Liver (tissue), 9 donors: ENCODE data around the gene MGRN1. TPM values are rescaled to one million over a fixed set of nuclear protein-coding genes. Genes with fewer than 3 reads are reported as not detected.

Experiments
- DNase-seq: peaks from one replicate; pipeline ENCODE4 v3.0.0-alpha.2; 2017; ENCODE audit warnings: low spot score
- H3K27ac ChIP-seq, 2 donors: one replicate each; pipeline ENCODE4 v1.7.0; 2013; ENCODE audit warnings: inconsistent platforms in 2 of 2, low read length in 2 of 2, control low read depth in 1 of 2, low read depth in 1 of 2, mild to moderate bottlenecking in 1 of 2
- H3K27me3 ChIP-seq, 4 donors: one replicate each; pipeline versions ENCODE4 v1.6.1 to v1.7.0; 2013; ENCODE audit warnings: low read length in 3 of 4, inconsistent platforms in 1 of 4, mild to moderate bottlenecking in 1 of 4, moderate library complexity in 1 of 4; ENCODE audit not compliant: control insufficient read depth in 4 of 4, insufficient read depth in 4 of 4
- H3K36me3 ChIP-seq, 4 donors: one replicate each; pipeline versions ENCODE4 v1.6.1 to v1.7.0; 2013; ENCODE audit warnings: low read length in 3 of 4, mild to moderate bottlenecking in 3 of 4, low read depth in 1 of 4, moderate library complexity in 1 of 4; ENCODE audit not compliant: control insufficient read depth in 4 of 4, insufficient read depth in 3 of 4
- H3K4me1 ChIP-seq, 4 donors: one replicate each; pipeline versions ENCODE4 v1.6.1 to v1.7.0; 2013; ENCODE audit warnings: low read length in 3 of 4, mild to moderate bottlenecking in 3 of 4, moderate library complexity in 1 of 4; ENCODE audit not compliant: control insufficient read depth in 4 of 4, insufficient read depth in 4 of 4
- H3K4me3 ChIP-seq, 3 donors: one replicate each; pipeline versions ENCODE4 v1.6.1 to v1.7.0; 2013; ENCODE audit warnings: low read length in 3 of 3, control low read depth in 1 of 3, low read depth in 1 of 3, mild to moderate bottlenecking in 1 of 3
- H3K9ac ChIP-seq, 2 donors: one replicate each; pipeline ENCODE4 v1.7.0; 2013; ENCODE audit warnings: low read length in 2 of 2, mild to moderate bottlenecking in 2 of 2, moderate library complexity in 2 of 2, control low read depth in 1 of 2, low read depth in 1 of 2
- H3K9me3 ChIP-seq, 4 donors: one replicate each; pipeline versions ENCODE4 v1.6.1 to v1.7.0; 2013; ENCODE audit warnings: low read length in 3 of 4; ENCODE audit not compliant: control insufficient read depth in 4 of 4
- ATF3 ChIP-seq: IDR thresholded peaks from 2 replicates; pipeline ENCODE4 v1.6.1; 2016; ENCODE audit warnings: antibody characterized with exemption
- CTCF ChIP-seq: fragments of 150-350 bp; IDR thresholded peaks from 2 replicates; pipeline ENCODE4 v1.5.1; 2017; ENCODE audit warnings: improper control_type of control experiment, low read depth, low read length; ENCODE audit not compliant: missing input control
- EGR1 ChIP-seq, 2 donors: IDR thresholded peaks; 2 replicates each; pipeline ENCODE4 v1.6.1; 2016 to 2018; ENCODE audit warnings: antibody characterized with exemption in 2 of 2, low read depth in 2 of 2
- FOXA1 ChIP-seq: IDR thresholded peaks from 2 replicates; pipeline ENCODE4 v1.6.1; 2016; ENCODE audit warnings: antibody characterized with exemption
- FOXA2 ChIP-seq: IDR thresholded peaks from 2 replicates; pipeline ENCODE4 v1.6.1; 2016; ENCODE audit warnings: antibody characterized with exemption
- GABPA ChIP-seq, 2 donors: IDR thresholded peaks in 1 of 2; conservative IDR thresholded peaks in 1 of 2; 2 replicates each; pipeline ENCODE4 v1.6.1; 2016; ENCODE audit warnings: antibody characterized with exemption in 2 of 2, mild to moderate bottlenecking in 1 of 2, moderate library complexity in 1 of 2
- HNF4A ChIP-seq, 2 donors: conservative IDR thresholded peaks; 2 replicates each; pipeline ENCODE4 v1.6.1; 2016; ENCODE audit warnings: antibody characterized with exemption in 2 of 2, mild to moderate bottlenecking in 2 of 2
- HNF4G ChIP-seq: IDR thresholded peaks from 2 replicates; pipeline ENCODE4 v1.6.1; 2016; ENCODE audit warnings: antibody characterized with exemption
- JUND ChIP-seq, 2 donors: IDR thresholded peaks; 2 replicates each; pipeline ENCODE4 v1.6.1; 2016; ENCODE audit warnings: antibody characterized with exemption in 2 of 2
- MAX ChIP-seq: IDR thresholded peaks from 2 replicates; pipeline ENCODE4 v1.6.1; 2016; ENCODE audit warnings: antibody characterized with exemption
- NR2F2 ChIP-seq: IDR thresholded peaks from 2 replicates; pipeline ENCODE4 v1.6.1; 2016; ENCODE audit warnings: antibody characterized with exemption
- RAD21 ChIP-seq, 2 donors: IDR thresholded peaks; 2 replicates each; pipeline ENCODE4 v1.6.1; 2016; ENCODE audit warnings: antibody characterized with exemption in 2 of 2, mild to moderate bottlenecking in 2 of 2
- REST ChIP-seq: IDR thresholded peaks from 2 replicates; pipeline ENCODE4 v1.6.1; 2016; ENCODE audit warnings: antibody characterized with exemption, mild to moderate bottlenecking
- RXRA ChIP-seq, 2 donors: IDR thresholded peaks; 2 replicates each; pipeline ENCODE4 v1.6.1; 2017 to 2018; ENCODE audit warnings: antibody characterized with exemption in 2 of 2, mild to moderate bottlenecking in 1 of 2
- SP1 ChIP-seq: IDR thresholded peaks from 2 replicates; pipeline ENCODE4 v1.6.1; 2018; ENCODE audit warnings: antibody characterized with exemption, mild to moderate bottlenecking
- TAF1 ChIP-seq: conservative IDR thresholded peaks from 2 replicates; pipeline ENCODE4 v1.6.1; 2016; ENCODE audit warnings: antibody characterized with exemption, mild to moderate bottlenecking
- YY1 ChIP-seq: IDR thresholded peaks from 2 replicates; pipeline ENCODE4 v1.6.1; 2016; ENCODE audit warnings: antibody characterized with exemption, mild to moderate bottlenecking
- ZBTB33 ChIP-seq: IDR thresholded peaks from 2 replicates; pipeline ENCODE4 v1.6.1; 2016; ENCODE audit warnings: antibody characterized with exemption
- WGBS: extraction: QIAGEN DNeasy Blood & Tissue Kit; methylation state at CpG from one replicate; pipeline ENCODE4 v1.1.7; 2013; 5-methylcytosine and 5-hydroxymethylcytosine counted together
- polyA plus RNA-seq, 2 donors: library from polyadenylated mRNA; stranded (reverse) in 1 of 2; unstranded in 1 of 2; fragments of 200-250 nt in 1 of 2; fragments of >200 nt in 1 of 2; fragmentation: Nextera tagmentation in 1 of 2; extraction: Ambion mirVana in 1 of 2; gene quantifications; one replicate each; pipeline versions ENCODE4 v1.2.1 to v1.2.3, GENCODE V29; 2013 to 2015
- total RNA-seq, 2 donors: library from RNA; depleted of rRNA; stranded (reverse); fragments of >200 nt; gene quantifications; one replicate each; pipeline ENCODE4 v1.2.3, GENCODE V29; 2014
- donor health status: healthy.
- donor health status: healthy.
- donor health status: healthy.
- donor health status: healthy.
- donor health status: healthy.

MGRN1 gene
- total and polyA plus RNA-seq, 4 donors: 15.9 to 35.7 (median 25.9) TPM

GRCh38 chr16:4696905-4697847 is 72.5 kb downstream of the MGRN1 start:
- no peak for DNase-seq
- Histone ChIP-seq H3K36me3 (peaks cover 8 to 46% (median 17%) of the 10 kb centered on the region in 4 donors), H3K4me3 (no peak overlapping the region), H3K27ac (no peak overlapping the region), H3K9ac (no peak overlapping the region), H3K9me3 (no peaks in the 10 kb centered on the region), H3K27me3 (no peaks in the 10 kb centered on the region), H3K4me1 (peaks cover 6 to 36% (median 24%) of the 10 kb centered on the region in 4 donors)
- TF ChIP-seq RXRA (IDR thresholded peaks at IDR 0.05) (no peak), EGR1 (IDR thresholded peaks at IDR 0.05; ENCODE audit: low read depth in 2 of 2) (no peak), JUND (IDR thresholded peaks at IDR 0.05) (no peak), ZBTB33 (no peak), CTCF (no peak), REST (no peak), GABPA (IDR thresholded peaks at IDR 0.05 in 1 of 2, conservative IDR thresholded peaks at IDR 0.05 in 1 of 2) (no peak), RAD21 (IDR thresholded peaks at IDR 0.05) (no peak), FOXA1 (no peak), NR2F2 (no peak), YY1 (no peak), FOXA2 (no peak), MAX (no peak), SP1 (no peak), HNF4G (no peak), HNF4A (conservative IDR thresholded peaks at IDR 0.05) (no peak), TAF1 (no peak), ATF3 (no peak)
- WGBS: 78% methylated on average over 33 of the region's 33 CpGs
